ENCODE measurements around the gene SLC35B3.
"Not testable (repeated sequence)": the region's sequence is repeated elsewhere in the genome, so short reads cannot be mapped to it uniquely, and the experiment has no call there.

Gene SLC35B3

GRCh38 chr6:8432614-8433013, 2.7 kb downstream of the SLC35B3 start:
- Histone ChIP-seq H3K36me3 (peaks cover 3% of the 10 kb centered on the region), H3K27ac (no peak overlapping the region), H3K27me3 (ENCODE audit: insufficient read depth, low read depth, severe bottlenecking) (no peaks in the 10 kb centered on the region), H3K4me3 (ENCODE audit: low read depth, low read length) (no peak overlapping the region), H3K9me3 (ENCODE audit: severe bottlenecking) (no peaks in the 10 kb centered on the region)
- no peak for DNase-seq
- TF ChIP-seq CTCF (IDR thresholded peaks at IDR 0.05; ENCODE audit: low read depth, low read length) = no peak

GRCh38 chr6:8429821-8430220, 5.5 kb downstream of the SLC35B3 start:
- Histone ChIP-seq H3K4me3 (ENCODE audit: low read depth, low read length) (no peak overlapping the region), H3K27ac (no peak overlapping the region), H3K27me3 (ENCODE audit: insufficient read depth, low read depth, severe bottlenecking) (no peaks in the 10 kb centered on the region), H3K9me3 (ENCODE audit: severe bottlenecking) (no peaks in the 10 kb centered on the region), H3K36me3 (peaks cover 27% of the 10 kb centered on the region)
- no peak for TF ChIP-seq CTCF (IDR thresholded peaks at IDR 0.05; ENCODE audit: low read depth, low read length)
- no peak for DNase-seq

GRCh38 chr6:8426544-8426943, 8.8 kb downstream of the SLC35B3 start:
- H3K4me3 ChIP-seq (ENCODE audit: low read depth, low read length); H3K27ac ChIP-seq; DNase-seq; H3K27me3 ChIP-seq (ENCODE audit: insufficient read depth, low read depth, severe bottlenecking); H3K9me3 ChIP-seq (ENCODE audit: severe bottlenecking): not testable (repeated sequence)
- H3K36me3 ChIP-seq = peaks cover 27% of the 10 kb centered on the region

GRCh38 chr6:8420031-8420588, 15.2 kb downstream of the SLC35B3 start:
- DNase-seq = no peak
- Histone ChIP-seq H3K9me3 (ENCODE audit: severe bottlenecking) (no peaks in the 10 kb centered on the region), H3K4me3 (ENCODE audit: low read depth, low read length) (no peak overlapping the region), H3K36me3 (peaks cover 14% of the 10 kb centered on the region), H3K27ac (no peak overlapping the region), H3K27me3 (ENCODE audit: insufficient read depth, low read depth, severe bottlenecking) (no peaks in the 10 kb centered on the region)
- TF ChIP-seq CTCF (IDR thresholded peaks at IDR 0.05; ENCODE audit: low read depth, low read length) = no peak

GRCh38 chr6:8415913-8416312, 19.4 kb downstream of the SLC35B3 start:
- no peaks in the 10 kb centered on the region for H3K9me3 ChIP-seq (ENCODE audit: severe bottlenecking)
- DNase-seq = no peak
- no peak overlapping the region for H3K27ac ChIP-seq
- peaks cover 14% of the 10 kb centered on the region for H3K36me3 ChIP-seq
- no peak overlapping the region for H3K4me3 ChIP-seq (ENCODE audit: low read depth, low read length)
- TF ChIP-seq CTCF (IDR thresholded peaks at IDR 0.05; ENCODE audit: low read depth, low read length) = no peak
- no peaks in the 10 kb centered on the region for H3K27me3 ChIP-seq (ENCODE audit: insufficient read depth, low read depth, severe bottlenecking)

- H3K27ac ChIP-seq = no peak overlapping the region
- TF ChIP-seq CTCF (IDR thresholded peaks at IDR 0.05; ENCODE audit: low read depth, low read length) = no peak
- H3K9me3 ChIP-seq (ENCODE audit: severe bottlenecking) = no peaks in the 10 kb centered on the region
- peaks cover 16% of the 10 kb centered on the region for H3K36me3 ChIP-seq
- no peaks in the 10 kb centered on the region for H3K27me3 ChIP-seq (ENCODE audit: insufficient read depth, low read depth, severe bottlenecking)
- no peak overlapping the region for H3K4me3 ChIP-seq (ENCODE audit: low read depth, low read length)
- no peak for DNase-seq
Measured at GRCh38 chr6:8415280-8415679, 20.1 kb downstream of the SLC35B3 start.
